Purkinje cell (primary cell): Measurements from ENCODE around the gene TSPAN5. TPM values are rescaled to one million over a fixed set of nuclear protein-coding genes. Genes with fewer than 3 reads are reported as not detected.

Experiments
- polyA plus RNA-seq: library from polyadenylated mRNA; unstranded; fragments of >200 nt; fragmentation: Nextera tagmentation; gene quantifications from 2 replicates; pipeline ENCODE4 v1.2.1, GENCODE V29; 2014

TSPAN5 gene
- polyA plus RNA-seq, result 65.5 and 66.0 TPM in 2 replicates

DNA sequence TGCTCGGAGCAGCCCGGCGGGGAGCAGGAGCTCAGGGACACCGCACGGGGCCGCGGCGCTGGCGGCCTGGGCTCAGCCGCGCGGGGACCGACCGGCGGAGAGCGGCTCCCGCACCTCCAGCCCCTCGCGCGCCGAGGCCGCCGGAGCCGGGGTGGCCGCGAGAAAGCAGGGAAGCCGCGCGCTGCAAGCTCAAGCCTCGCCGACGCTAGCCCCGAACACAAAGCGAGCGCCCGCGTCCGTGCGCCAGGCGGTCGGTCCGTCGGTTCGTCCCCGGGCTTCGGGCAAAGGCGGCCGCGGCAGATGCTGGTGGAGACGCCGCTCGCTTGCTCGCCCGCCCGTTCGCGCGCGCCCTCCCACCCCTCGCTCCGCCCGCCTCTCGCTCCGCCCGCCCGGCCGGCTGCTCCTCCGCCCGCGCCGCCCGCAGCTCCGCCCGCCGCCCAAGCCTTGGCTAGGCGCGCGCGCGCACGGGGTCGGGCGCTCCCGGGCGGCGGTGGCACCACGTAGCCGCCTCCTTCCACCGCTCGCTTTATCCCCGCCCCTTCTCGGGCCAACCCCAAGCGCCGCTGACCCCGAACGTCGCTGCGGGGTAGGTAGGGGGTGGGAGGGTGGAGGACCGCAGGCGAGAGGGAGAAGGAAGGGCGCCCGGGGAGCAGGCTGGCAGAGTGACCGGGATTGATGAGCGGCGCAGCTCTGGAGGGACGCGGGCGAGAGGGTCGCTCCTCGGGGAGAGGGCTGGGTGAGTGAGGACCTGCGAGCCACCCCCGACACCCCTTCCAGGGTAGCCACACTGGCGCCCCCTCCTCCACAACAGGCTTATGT lies at the start of gene TSPAN5:
Gene TSPAN5 (minus strand): TSS at position 325 of the 819 bp plus-strand sequence.

